Ascending aorta (tissue), 2 donors: ENCODE results near the gene YAP1. TPM values are rescaled to one million over a fixed set of nuclear protein-coding genes. Genes with fewer than 3 reads are reported as not detected.

ENCODE experiments used
- DNase-seq, 2 donors: peaks; one replicate each; pipeline ENCODE4 v3.0.0-alpha.2; 2019; ENCODE audit warnings: low spot score in 2 of 2
- H3K27ac ChIP-seq, 2 donors: fragments of 200-600 bp; sonication (generic); one replicate each; pipeline ENCODE4 v1.5.1; 2016 to 2017; ENCODE audit warnings: mild to moderate bottlenecking in 1 of 2
- H3K27me3 ChIP-seq: fragments of 200-600 bp; sonication (generic); one replicate; pipeline ENCODE4 v1.5.1; 2017
- H3K36me3 ChIP-seq, 2 donors: fragments of 200-600 bp; sonication (generic); one replicate each; pipeline ENCODE4 v1.5.1; 2016
- H3K4me1 ChIP-seq, 2 donors: fragments of 200-600 bp; sonication (generic); one replicate each; pipeline ENCODE4 v1.5.1; 2016 to 2017; ENCODE audit warnings: mild to moderate bottlenecking in 1 of 2
- H3K4me3 ChIP-seq, 2 donors: fragments of 200-600 bp; sonication (generic); one replicate each; pipeline ENCODE4 v1.5.1; 2016 to 2017; ENCODE audit warnings: mild to moderate bottlenecking in 1 of 2
- H3K9me3 ChIP-seq, 2 donors: fragments of 200-600 bp; sonication (generic); one replicate each; pipeline ENCODE4 v1.5.1; 2016
- intact Hi-C: fragments of 100-400 bp; cut with DNase I; formaldehyde crosslinking; loops from one replicate; pipeline ENCODE4 v1.15.1; 2023
- total RNA-seq: library from RNA; depleted of rRNA; stranded (reverse); fragments of >200 nt; gene quantifications from one replicate; pipeline ENCODE4 v1.1.0, GENCODE V29; 2016
- TF ChIP-seq, protein P1 (sequence below), 3 experiments: fragments of 200-600 bp in 2 of 3; fragments of 450-650 bp in 1 of 3; sonication (generic) in 2 of 3; IDR thresholded peaks; one replicate each; pipeline ENCODE4 v1.5.1; 2016 to 2019; ENCODE audit warnings: antibody characterized with exemption in 3 of 3, mild to moderate bottlenecking in 1 of 3, moderate library complexity in 1 of 3

The YAP1 gene
- total RNA-seq, 1 donor from 2014 or later, result 516 TPM

DNA sequence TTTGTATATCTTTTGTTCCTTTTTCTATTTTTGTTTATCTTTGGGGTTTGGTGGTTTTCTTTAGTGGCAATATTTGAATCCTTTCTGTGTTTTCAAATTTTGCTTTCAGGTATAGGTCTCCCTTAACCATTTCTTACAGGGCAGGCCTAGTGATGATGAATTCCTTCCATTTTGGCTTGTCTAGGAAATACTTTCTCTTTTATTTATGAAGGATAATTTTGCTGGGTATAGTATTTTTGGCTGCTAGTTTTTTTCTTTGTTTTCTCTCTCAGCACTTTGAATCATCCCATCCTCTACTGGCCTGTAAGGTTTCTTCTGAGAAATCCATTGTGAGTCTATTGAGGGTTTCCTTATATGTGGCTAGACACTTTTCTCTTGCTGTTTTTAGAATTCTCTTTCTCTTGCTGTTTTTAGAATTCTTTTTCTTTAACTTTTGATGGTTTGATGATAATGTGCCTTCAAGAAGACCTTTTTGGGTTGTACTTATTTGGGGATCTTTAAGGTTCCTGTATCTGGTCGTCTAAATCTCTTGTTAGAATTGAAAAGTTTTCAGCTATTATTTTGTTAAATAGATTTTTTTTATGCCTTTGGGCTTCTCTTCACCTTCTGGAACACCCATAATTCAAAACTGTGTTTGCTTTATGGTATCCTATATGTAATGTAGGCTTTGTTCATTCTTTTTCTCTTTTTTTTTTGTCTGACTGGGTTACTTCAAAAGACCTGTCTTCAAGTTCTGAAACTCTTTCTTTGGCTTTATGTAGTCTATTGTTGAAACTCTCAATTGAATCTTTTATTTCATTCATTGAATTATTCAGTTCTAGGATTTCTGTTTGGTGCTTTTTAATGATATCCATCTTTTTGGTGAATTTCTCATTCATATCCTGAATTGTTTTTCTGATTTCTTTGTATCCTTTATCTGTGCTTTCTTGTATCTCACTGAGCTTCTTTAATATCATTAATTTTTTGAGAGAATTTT is 38.5 kb upstream of the YAP1 start:
- H3K36me3 ChIP-seq, result no peaks in the 10 kb centered on the region
- H3K27me3 ChIP-seq, result no peaks in the 10 kb centered on the region
- no peak overlapping the region for H3K27ac ChIP-seq
- no peak for DNase-seq
- H3K4me3 ChIP-seq, result no peak overlapping the region
- intact Hi-C loops, result no loop called here
- H3K9me3 ChIP-seq, result peaks cover 16 to 25% of the 10 kb centered on the region in 2 donors
- no peaks in the 10 kb centered on the region for H3K4me1 ChIP-seq
- TF ChIP-seq, protein P1, sequence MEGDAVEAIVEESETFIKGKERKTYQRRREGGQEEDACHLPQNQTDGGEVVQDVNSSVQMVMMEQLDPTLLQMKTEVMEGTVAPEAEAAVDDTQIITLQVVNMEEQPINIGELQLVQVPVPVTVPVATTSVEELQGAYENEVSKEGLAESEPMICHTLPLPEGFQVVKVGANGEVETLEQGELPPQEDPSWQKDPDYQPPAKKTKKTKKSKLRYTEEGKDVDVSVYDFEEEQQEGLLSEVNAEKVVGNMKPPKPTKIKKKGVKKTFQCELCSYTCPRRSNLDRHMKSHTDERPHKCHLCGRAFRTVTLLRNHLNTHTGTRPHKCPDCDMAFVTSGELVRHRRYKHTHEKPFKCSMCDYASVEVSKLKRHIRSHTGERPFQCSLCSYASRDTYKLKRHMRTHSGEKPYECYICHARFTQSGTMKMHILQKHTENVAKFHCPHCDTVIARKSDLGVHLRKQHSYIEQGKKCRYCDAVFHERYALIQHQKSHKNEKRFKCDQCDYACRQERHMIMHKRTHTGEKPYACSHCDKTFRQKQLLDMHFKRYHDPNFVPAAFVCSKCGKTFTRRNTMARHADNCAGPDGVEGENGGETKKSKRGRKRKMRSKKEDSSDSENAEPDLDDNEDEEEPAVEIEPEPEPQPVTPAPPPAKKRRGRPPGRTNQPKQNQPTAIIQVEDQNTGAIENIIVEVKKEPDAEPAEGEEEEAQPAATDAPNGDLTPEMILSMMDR (IDR thresholded peaks at IDR 0.05), result no peak

DNA sequence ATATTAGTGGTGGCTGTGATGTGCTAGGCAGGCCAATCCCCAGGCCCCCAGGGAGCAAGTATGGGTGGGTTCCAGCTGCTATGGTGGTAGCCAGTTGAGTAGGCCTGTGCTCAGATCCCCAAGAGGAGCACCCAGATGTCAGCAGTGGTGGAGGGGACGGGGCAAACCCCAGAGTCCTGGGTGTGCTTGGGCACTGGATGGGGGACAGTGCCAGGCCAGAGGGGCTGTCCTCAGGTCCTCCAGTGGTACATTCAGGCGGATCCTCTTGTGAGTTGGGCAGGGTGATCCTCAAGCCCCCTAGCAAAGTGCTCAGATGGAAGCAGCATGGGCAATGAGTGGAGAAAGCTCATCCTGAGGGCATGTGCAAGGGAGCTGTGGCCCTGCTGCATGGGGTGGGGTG is 37.0 kb upstream of the YAP1 start:
- H3K27ac ChIP-seq, result no peak overlapping the region
- H3K27me3 ChIP-seq, result no peaks in the 10 kb centered on the region
- TF ChIP-seq, protein P1 (IDR thresholded peaks at IDR 0.05), result no peak
- DNase-seq, result no peak
- intact Hi-C loops, result no loop called here
- peaks cover 16 to 25% of the 10 kb centered on the region in 2 donors for H3K9me3 ChIP-seq
- no peak overlapping the region for H3K4me3 ChIP-seq
- H3K4me1 ChIP-seq, result no peaks in the 10 kb centered on the region
- no peaks in the 10 kb centered on the region for H3K36me3 ChIP-seq

DNA sequence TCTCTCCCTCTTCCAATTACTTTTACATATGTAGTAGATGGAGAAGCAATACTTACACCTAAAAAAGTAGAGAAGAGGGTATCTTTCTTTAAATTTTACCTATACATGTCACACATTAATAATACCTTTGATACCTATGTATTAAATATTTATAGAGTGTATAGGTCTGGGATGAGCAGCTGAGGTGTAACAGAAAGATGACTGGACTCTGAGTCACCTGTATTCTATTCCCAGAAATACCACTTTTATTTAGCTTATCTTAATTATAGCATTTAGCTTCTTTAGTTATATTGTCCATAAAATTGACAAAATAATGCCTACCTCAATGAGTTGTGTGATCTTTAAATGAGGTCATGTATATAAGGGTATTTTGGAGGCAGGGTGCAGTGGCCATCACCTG is 30.6 kb upstream of the YAP1 start:
- TF ChIP-seq, protein P1 (IDR thresholded peaks at IDR 0.05), result no peak
- intact Hi-C loops, result no loop called here
- Histone ChIP-seq H3K27me3 (no peaks in the 10 kb centered on the region), H3K4me3 (no peak overlapping the region), H3K4me1 (no peaks in the 10 kb centered on the region), H3K36me3 (no peaks in the 10 kb centered on the region), H3K9me3 (no peaks in the 10 kb centered on the region), H3K27ac (no peak overlapping the region)
- no peak for DNase-seq

DNA sequence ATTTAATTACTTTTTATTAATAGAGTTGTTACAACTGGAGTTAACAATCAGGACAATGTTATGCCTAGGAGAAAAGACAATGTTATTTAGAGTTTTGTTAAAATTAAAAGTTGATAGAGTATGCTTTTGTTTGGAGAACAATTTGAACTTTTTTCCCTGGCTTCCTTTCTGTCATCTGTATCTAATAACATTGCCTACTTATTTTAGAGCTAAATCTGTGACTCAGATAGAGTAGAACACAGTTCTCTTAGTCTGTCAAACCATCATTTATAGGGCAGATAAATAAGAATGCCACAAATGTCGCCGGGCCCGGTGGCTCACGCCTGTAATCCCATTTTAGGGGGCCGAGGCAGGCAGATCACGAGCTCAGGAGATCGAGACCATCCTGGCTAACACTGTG is 28.9 kb upstream of the YAP1 start:
- H3K4me1 ChIP-seq, result no peaks in the 10 kb centered on the region
- TF ChIP-seq, protein P1 (IDR thresholded peaks at IDR 0.05), result no peak
- no peaks in the 10 kb centered on the region for H3K27me3 ChIP-seq
- no peak for DNase-seq
- intact Hi-C loops, result no loop called here
- no peak overlapping the region for H3K27ac ChIP-seq
- no peaks in the 10 kb centered on the region for H3K9me3 ChIP-seq
- no peaks in the 10 kb centered on the region for H3K36me3 ChIP-seq
- H3K4me3 ChIP-seq, result no peak overlapping the region

DNA sequence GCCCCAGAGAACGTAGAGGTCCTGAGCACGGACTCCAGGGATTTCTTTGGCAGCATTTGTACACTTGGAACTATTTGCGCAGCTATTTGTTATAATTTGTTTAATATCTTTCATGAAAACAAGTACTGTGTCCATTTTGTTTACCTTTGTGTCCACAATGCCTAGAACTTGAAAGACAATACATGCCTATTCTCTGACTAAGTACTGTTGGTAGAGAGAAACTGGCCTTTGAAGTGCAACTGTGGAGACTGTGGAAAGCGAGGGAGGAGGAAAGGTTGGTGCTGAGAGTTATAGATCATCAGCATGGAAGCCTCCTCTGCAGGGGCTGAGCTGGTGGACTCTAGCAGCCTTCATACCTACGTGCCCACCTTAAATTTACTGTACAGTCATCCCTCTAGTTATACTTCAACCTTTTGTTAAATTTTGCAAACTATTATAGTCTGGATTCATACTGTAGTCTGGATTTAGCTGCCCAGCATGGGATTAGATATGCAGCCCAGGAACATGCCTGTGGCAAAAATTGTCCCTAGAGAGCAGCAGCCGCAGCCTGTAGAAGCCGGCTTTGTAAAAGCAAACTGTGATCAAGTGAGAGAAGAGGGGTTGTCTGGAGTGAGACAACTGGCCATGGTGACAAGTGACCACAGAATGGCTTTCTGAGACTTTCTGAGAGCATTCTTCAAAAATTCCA is 24.2 kb upstream of the YAP1 start:
- Histone ChIP-seq H3K36me3 (no peaks in the 10 kb centered on the region), H3K27me3 (no peaks in the 10 kb centered on the region), H3K27ac (no peak overlapping the region), H3K9me3 (no peaks in the 10 kb centered on the region), H3K4me3 (no peak overlapping the region), H3K4me1 (no peaks in the 10 kb centered on the region)
- TF ChIP-seq, protein P1 (IDR thresholded peaks at IDR 0.05), result no peak
- no peak for DNase-seq
- intact Hi-C loops, result no loop called here
